OCI-LY3 (cell line): ENCODE measurements around the gene PCED1B.

Experiments used
- H2AFZ ChIP-seq: fragments of 200-600, 300-600 bp; shearing (Covaris generic); 2 replicates; pipeline ENCODE4 v1.6.0; 2014; ENCODE audit warnings: antibody characterized with exemption, low read depth, low read length
- H3K27ac ChIP-seq: fragments of 200-600, 300-600 bp; sonication (generic); 2 replicates; pipeline ENCODE4 v1.5.1; 2014; ENCODE audit warnings: mild to moderate bottlenecking, low read length, moderate library complexity, mixed read lengths
- H3K27me3 ChIP-seq: fragments of 200-600, 300-600 bp; sonication (generic); 2 replicates; pipeline ENCODE4 v1.6.1; 2014; ENCODE audit warnings: low read depth, low read length, mixed read lengths
- H3K36me3 ChIP-seq: fragments of 200-600, 300-600 bp; sonication (generic); replicated peaks from 2 replicates; pipeline ENCODE3; 2014; ENCODE audit warnings: low read depth, low read length, mixed read lengths
- H3K4me1 ChIP-seq: fragments of 300-600, 200-600 bp; sonication (generic); 2 replicates; pipeline ENCODE4 v1.6.1; 2014; ENCODE audit warnings: low read length, mixed read lengths
- H3K4me2 ChIP-seq: fragments of 200-600, 300-600 bp; sonication (generic); 2 replicates; pipeline ENCODE4 v1.6.1; 2014; ENCODE audit warnings: low read length, mixed read lengths
- H3K4me3 ChIP-seq: fragments of 300-600, 200-600 bp; sonication (generic); 2 replicates; pipeline ENCODE4 v1.5.1; 2014; ENCODE audit warnings: antibody characterized with exemption, mild to moderate bottlenecking, low read length, moderate library complexity
- H3K79me2 ChIP-seq: fragments of 300-600, 200-600 bp; shearing (Covaris generic); 2 replicates; pipeline ENCODE4 v1.6.1; 2014; ENCODE audit warnings: mild to moderate bottlenecking, low read length, mixed read lengths
- H3K9ac ChIP-seq: fragments of 300-600, 200-600 bp; shearing (Covaris generic); 2 replicates; pipeline ENCODE4 v1.6.0; 2014; ENCODE audit warnings: mild to moderate bottlenecking, low read length, moderate library complexity
- H3K9me3 ChIP-seq: fragments of 200-600, 300-600 bp; shearing (Covaris generic); 2 replicates; pipeline ENCODE4 v1.6.1; 2014; ENCODE audit warnings: low read length, mixed read lengths; ENCODE audit not compliant: insufficient read depth
- H4K20me1 ChIP-seq: fragments of 200-600, 300-600 bp; sonication (generic); 2 replicates; pipeline ENCODE4 v1.6.1; 2016; ENCODE audit warnings: low read length, mixed read lengths; ENCODE audit not compliant: insufficient read depth
- CTCF ChIP-seq: fragments of 200-600, 300-600 bp; sonication (generic); IDR thresholded peaks from 2 replicates; pipeline ENCODE4 v1.5.1; 2014; ENCODE audit warnings: antibody characterized with exemption, low read length, low read depth
- EZH2phosphoT487 ChIP-seq: fragments of 200-600 bp; shearing (Covaris generic); IDR thresholded peaks from 2 replicates; pipeline ENCODE4 v1.6.1; 2018; ENCODE audit warnings: antibody characterized with exemption, mixed run types, low read depth

The PCED1B gene

GRCh38 chr12:47249719-47250357 is 170.4 kb downstream of the PCED1B start:
- H3K9me3 ChIP-seq: no peaks in the 10 kb centered on the region
- no peak overlapping the region for H2AFZ ChIP-seq
- H3K4me2 ChIP-seq: no peak overlapping the region
- H3K9ac ChIP-seq: no peak overlapping the region
- no peaks in the 10 kb centered on the region for H4K20me1 ChIP-seq
- no peak for TF ChIP-seq CTCF
- no peak for TF ChIP-seq EZH2phosphoT487
- no peaks in the 10 kb centered on the region for H3K36me3 ChIP-seq
- peaks cover 4% of the 10 kb centered on the region; the same call in 1 of the 2 replicates for H3K4me1 ChIP-seq
- H3K79me2 ChIP-seq: no peaks in the 10 kb centered on the region
- H3K27me3 ChIP-seq: no peaks in the 10 kb centered on the region
- H3K27ac ChIP-seq: no peak overlapping the region
- H3K4me3 ChIP-seq: no peak overlapping the region

GRCh38 chr12:47251919-47252318 is 172.5 kb downstream of the PCED1B start:
- Histone ChIP-seq H3K4me1 (peaks cover 4% of the 10 kb centered on the region; the same call in 1 of the 2 replicates), H2AFZ (no peak overlapping the region)

GRCh38 chr12:47264951-47265350 is 185.5 kb downstream of the PCED1B start:
- Histone ChIP-seq H3K36me3 (peaks cover 8% of the 10 kb centered on the region), H3K79me2 (no peaks in the 10 kb centered on the region), H4K20me1 (no peaks in the 10 kb centered on the region), H3K4me1 (peaks cover 19% of the 10 kb centered on the region), H3K4me3 (no peak overlapping the region), H3K9ac (no peak overlapping the region), H3K4me2 (no peak overlapping the region), H2AFZ (no peak overlapping the region), H3K27me3 (no peaks in the 10 kb centered on the region), H3K27ac (no peak overlapping the region), H3K9me3 (peaks cover 14% of the 10 kb centered on the region)
- no peak for TF ChIP-seq EZH2phosphoT487
- no peak for TF ChIP-seq CTCF

More at GRCh38 chr12:47251919-47252318, 172.5 kb downstream of the PCED1B start:
- no peaks in the 10 kb centered on the region for H3K79me2 ChIP-seq
- H4K20me1 ChIP-seq: no peaks in the 10 kb centered on the region
- H3K36me3 ChIP-seq: no peaks in the 10 kb centered on the region
- H3K9ac ChIP-seq: no peak overlapping the region
- H3K9me3 ChIP-seq: no peaks in the 10 kb centered on the region
- H3K4me2 ChIP-seq: no peak overlapping the region
- no peak overlapping the region for H3K27ac ChIP-seq
- no peak overlapping the region for H3K4me3 ChIP-seq
- TF ChIP-seq EZH2phosphoT487: no peak
- H3K27me3 ChIP-seq: no peaks in the 10 kb centered on the region

GRCh38 chr12:47265391-47265790 is 186.0 kb downstream of the PCED1B start:
- no peaks in the 10 kb centered on the region for H3K79me2 ChIP-seq
- H3K4me1 ChIP-seq: peaks cover 23% of the 10 kb centered on the region
- H3K27ac ChIP-seq: no peak overlapping the region
- H4K20me1 ChIP-seq: no peaks in the 10 kb centered on the region
- H3K9ac ChIP-seq: no peak overlapping the region
- peaks cover 14% of the 10 kb centered on the region for H3K9me3 ChIP-seq
- no peak overlapping the region for H2AFZ ChIP-seq
- H3K4me2 ChIP-seq: no peak overlapping the region
- H3K27me3 ChIP-seq: no peaks in the 10 kb centered on the region
- no peak for TF ChIP-seq EZH2phosphoT487
- no peak for TF ChIP-seq CTCF
- no peak overlapping the region for H3K4me3 ChIP-seq
- peaks cover 8% of the 10 kb centered on the region for H3K36me3 ChIP-seq
